Transverse colon (tissue), 4 donors: ENCODE measurements around the gene TPPP3. TPM values are rescaled to one million over a fixed set of nuclear protein-coding genes. Genes with fewer than 3 reads are reported as not detected.

Source experiments
- DNase-seq: peaks from one replicate; pipeline ENCODE4 v3.0.0-alpha.2; 2019
- H3K27ac ChIP-seq, 4 donors: fragments of 200-600 bp; sonication (generic); 2 replicates each; pipeline ENCODE4 v1.5.1; 2016 to 2018; ENCODE audit warnings: inconsistent platforms in 4 of 4
- H3K27me3 ChIP-seq: fragments of 200-600 bp; sonication (generic); 2 replicates; pipeline ENCODE4 v1.5.1; 2017; ENCODE audit warnings: inconsistent platforms
- H3K36me3 ChIP-seq, 4 donors: fragments of 200-600 bp; sonication (generic); 2 replicates each; pipeline ENCODE4 v1.5.1; 2017 to 2019; ENCODE audit warnings: inconsistent platforms in 4 of 4
- H3K4me1 ChIP-seq, 4 donors: fragments of 200-600 bp; sonication (generic); 2 replicates each; pipeline ENCODE4 v1.5.1; 2017 to 2020; ENCODE audit warnings: inconsistent platforms in 4 of 4
- H3K4me3 ChIP-seq, 4 donors: fragments of 200-600 bp; sonication (generic); 1 replicate in 1 of 4; 2 replicates in 3 of 4; pipeline versions ENCODE4 v1.5.1 to v1.6.1; 2017 to 2019; ENCODE audit warnings: inconsistent platforms in 4 of 4
- H3K9me3 ChIP-seq, 2 donors: fragments of 200-600 bp; sonication (generic); 2 replicates each; pipeline ENCODE4 v1.5.1; 2017 to 2019; ENCODE audit warnings: inconsistent platforms in 2 of 2
- EP300 ChIP-seq: sonication (generic); formaldehyde crosslinking; IDR thresholded peaks from one replicate; pipeline ENCODE4 v1.6.1; 2017; ENCODE audit warnings: antibody characterized with exemption, low read depth
- POLR2A ChIP-seq: fragments of 450-650 bp; IDR thresholded peaks from one replicate; pipeline ENCODE4 v1.6.1; 2016; ENCODE audit warnings: antibody characterized with exemption, mild to moderate bottlenecking, moderate library complexity
- POLR2AphosphoS5 ChIP-seq, 3 donors: sonication (generic); formaldehyde crosslinking; IDR thresholded peaks; one replicate each; pipeline ENCODE4 v1.6.1; 2016; ENCODE audit warnings: antibody characterized with exemption in 3 of 3
- WGBS, 2 donors: methylation state at CpG; one replicate each; pipeline ENCODE4 v1.1.5; 2018; ENCODE audit warnings: low coverage in 1 of 2; 5-methylcytosine and 5-hydroxymethylcytosine counted together
- in situ Hi-C, 4 donors: fragments of 200-750 bp; cut with MboI; loops; one replicate each; pipeline versions ENCODE4 v1.15.0 to v1.15.1; 2017; ENCODE audit warnings: low sequenced_read_pairs in 3 of 4, low pct_ligation_motif_present in 1 of 4, low pct_unique_long_range_greater_than_20kb in 1 of 4
- intact Hi-C: fragments of 100-400 bp; cut with DNase I; formaldehyde crosslinking; loops from one replicate; pipeline ENCODE4 v1.15.1; 2023; ENCODE audit warnings: low total_unique reads
- total RNA-seq, 4 donors: library from RNA; depleted of rRNA; stranded (reverse); fragments of >200 nt; gene quantifications; one replicate each; pipeline ENCODE4 v1.1.0, GENCODE V29; 2016
- TF ChIP-seq, protein P1 (sequence below), 5 experiments: fragments of 200-600 bp in 3 of 5; fragments of 450-650 bp in 2 of 5; sonication (generic) in 3 of 5; IDR thresholded peaks; 1 replicate in 2 of 5; 2 replicates in 3 of 5; pipeline ENCODE4 v1.5.1; 2016 to 2017; ENCODE audit warnings: antibody characterized with exemption in 5 of 5, inconsistent platforms in 3 of 5, mild to moderate bottlenecking in 2 of 5, moderate library complexity in 1 of 5

Gene TPPP3
- total RNA-seq, 4 donors from 2014 or later, result 3.5 to 20.9 (median 5.7) TPM; not detected in 1

DNA sequence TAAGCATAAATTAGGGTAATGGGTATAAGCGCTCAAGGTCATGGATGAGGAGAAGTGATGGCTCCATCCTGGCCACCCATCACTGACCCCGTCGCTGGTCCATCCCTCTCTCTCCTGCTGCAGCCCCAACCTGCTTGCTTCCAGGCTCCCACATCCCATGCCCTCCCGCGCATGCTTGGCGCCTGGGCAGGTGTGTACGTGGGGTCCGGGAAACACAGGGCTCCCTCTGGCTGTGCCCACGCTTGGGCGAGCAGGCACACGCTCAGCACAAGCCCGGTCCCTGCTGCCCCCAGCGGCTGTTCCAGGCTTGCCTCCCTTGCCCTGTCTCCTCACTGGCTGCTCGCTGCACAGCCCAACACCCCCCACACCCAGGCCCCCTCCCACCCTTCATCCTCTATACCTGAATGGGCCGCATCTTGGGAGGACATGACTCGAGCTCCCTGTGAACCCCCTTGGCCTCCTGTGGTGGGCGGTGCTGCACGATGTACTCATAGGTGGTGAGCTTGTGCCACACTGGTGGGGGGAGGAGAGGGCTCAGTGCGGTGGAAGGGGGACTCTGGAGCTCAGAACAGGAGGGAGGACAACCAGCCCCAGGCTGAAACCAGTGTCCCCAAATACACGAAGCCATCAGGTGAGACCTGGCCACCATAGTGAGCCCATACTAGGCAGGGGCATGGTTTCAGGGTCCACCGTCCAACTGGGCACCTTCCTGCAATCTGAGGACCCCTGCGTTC is 4.7 kb upstream of the TPPP3 start:
- no peaks in the 10 kb centered on the region for H3K27me3 ChIP-seq
- intact Hi-C loops, result loop anchor here (5.0 kb wide), 1 partner anchor 116 kb away; no protein-coding TSS in a partner anchor
- peak overlapping the region in 1 of 4 donors; percentile 77 for H3K27ac ChIP-seq
- H3K9me3 ChIP-seq, result no peaks in the 10 kb centered on the region
- no peak overlapping the region for H3K4me3 ChIP-seq
- H3K4me1 ChIP-seq, result peaks cover 26 to 52% (median 40%) of the 10 kb centered on the region in 4 donors
- WGBS, 2 donors, result 80 to 88% methylated on average over 3 to 20 of the region's 22 CpGs
- in situ Hi-C loops, result loop anchor here in 2 of 4 donors (25.0 kb wide), 2 partner anchors 111 to 436 kb away; partner anchors contain the start of genes CES3 (in 1 of the 2) and PLEKHG4 (in 1 of the 2)
- no peak for TF ChIP-seq POLR2A
- DNase-seq, result no peak
- H3K36me3 ChIP-seq, result no peaks in the 10 kb centered on the region

DNA sequence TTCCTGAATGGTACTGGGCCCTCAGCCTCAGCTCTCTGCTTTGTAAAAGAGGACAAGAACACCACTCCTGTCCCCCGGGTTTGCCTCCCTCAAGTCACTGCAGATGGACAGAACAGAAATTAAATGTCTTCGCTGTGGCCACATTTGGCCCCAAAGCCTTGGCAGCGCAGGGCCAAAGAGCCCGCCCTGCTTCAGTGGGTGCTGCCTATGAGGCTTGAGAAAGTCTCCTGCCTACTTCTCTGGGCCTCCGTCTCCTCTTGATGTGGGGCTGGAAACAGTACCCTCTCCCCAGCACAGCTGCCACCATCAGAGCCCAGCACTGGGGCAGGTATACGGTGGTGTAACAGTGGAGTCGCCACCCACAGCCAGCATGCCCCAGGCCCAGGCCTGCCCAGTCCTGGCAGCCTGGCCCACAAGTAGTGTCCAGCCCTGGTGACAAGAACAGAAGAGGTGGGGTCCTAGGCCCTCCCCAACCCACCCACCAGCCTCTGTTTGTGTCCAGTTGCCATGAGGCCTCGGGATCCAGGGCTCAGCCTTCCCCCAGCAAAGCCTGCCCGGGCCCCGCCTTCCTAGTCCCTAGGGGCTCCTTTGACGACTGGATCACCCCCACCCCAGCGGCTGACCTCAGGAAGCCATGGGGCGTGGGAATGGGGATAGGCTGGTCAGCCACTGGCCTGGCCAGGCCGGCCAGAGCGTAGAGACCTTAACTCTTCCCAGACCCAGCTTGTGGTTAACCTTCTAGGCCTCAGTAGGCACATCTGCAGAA is 3.9 kb upstream of the TPPP3 start:
- Histone ChIP-seq H3K9me3 (no peaks in the 10 kb centered on the region), H3K4me1 (peaks cover 31 to 60% (median 44%) of the 10 kb centered on the region in 4 donors), H3K4me3 (no peak overlapping the region), H3K36me3 (no peaks in the 10 kb centered on the region), H3K27ac (peak overlapping the region; percentile 52 to 85 (median 76)), H3K27me3 (no peaks in the 10 kb centered on the region)
- intact Hi-C loops (loop anchor here (5.0 kb wide), 1 partner anchor 115 kb away; no protein-coding TSS in a partner anchor), in situ Hi-C loops (loop anchor here in 2 of 4 donors (25.0 kb wide), 2 partner anchors 110 to 435 kb away; partner anchors contain the start of genes CES3 (in 1 of the 2) and PLEKHG4 (in 1 of the 2))
- DNase-seq, result no peak
- no peak for TF ChIP-seq POLR2AphosphoS5 (IDR thresholded peaks at IDR 0.05)
- TF ChIP-seq POLR2A, result no peak
- TF ChIP-seq EP300, result no peak
- TF ChIP-seq, protein P1, sequence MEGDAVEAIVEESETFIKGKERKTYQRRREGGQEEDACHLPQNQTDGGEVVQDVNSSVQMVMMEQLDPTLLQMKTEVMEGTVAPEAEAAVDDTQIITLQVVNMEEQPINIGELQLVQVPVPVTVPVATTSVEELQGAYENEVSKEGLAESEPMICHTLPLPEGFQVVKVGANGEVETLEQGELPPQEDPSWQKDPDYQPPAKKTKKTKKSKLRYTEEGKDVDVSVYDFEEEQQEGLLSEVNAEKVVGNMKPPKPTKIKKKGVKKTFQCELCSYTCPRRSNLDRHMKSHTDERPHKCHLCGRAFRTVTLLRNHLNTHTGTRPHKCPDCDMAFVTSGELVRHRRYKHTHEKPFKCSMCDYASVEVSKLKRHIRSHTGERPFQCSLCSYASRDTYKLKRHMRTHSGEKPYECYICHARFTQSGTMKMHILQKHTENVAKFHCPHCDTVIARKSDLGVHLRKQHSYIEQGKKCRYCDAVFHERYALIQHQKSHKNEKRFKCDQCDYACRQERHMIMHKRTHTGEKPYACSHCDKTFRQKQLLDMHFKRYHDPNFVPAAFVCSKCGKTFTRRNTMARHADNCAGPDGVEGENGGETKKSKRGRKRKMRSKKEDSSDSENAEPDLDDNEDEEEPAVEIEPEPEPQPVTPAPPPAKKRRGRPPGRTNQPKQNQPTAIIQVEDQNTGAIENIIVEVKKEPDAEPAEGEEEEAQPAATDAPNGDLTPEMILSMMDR (IDR thresholded peaks at IDR 0.05), result no peak
- 60 to 77% methylated on average over 1 to 10 of the region's 15 CpGs for WGBS, 2 donors

DNA sequence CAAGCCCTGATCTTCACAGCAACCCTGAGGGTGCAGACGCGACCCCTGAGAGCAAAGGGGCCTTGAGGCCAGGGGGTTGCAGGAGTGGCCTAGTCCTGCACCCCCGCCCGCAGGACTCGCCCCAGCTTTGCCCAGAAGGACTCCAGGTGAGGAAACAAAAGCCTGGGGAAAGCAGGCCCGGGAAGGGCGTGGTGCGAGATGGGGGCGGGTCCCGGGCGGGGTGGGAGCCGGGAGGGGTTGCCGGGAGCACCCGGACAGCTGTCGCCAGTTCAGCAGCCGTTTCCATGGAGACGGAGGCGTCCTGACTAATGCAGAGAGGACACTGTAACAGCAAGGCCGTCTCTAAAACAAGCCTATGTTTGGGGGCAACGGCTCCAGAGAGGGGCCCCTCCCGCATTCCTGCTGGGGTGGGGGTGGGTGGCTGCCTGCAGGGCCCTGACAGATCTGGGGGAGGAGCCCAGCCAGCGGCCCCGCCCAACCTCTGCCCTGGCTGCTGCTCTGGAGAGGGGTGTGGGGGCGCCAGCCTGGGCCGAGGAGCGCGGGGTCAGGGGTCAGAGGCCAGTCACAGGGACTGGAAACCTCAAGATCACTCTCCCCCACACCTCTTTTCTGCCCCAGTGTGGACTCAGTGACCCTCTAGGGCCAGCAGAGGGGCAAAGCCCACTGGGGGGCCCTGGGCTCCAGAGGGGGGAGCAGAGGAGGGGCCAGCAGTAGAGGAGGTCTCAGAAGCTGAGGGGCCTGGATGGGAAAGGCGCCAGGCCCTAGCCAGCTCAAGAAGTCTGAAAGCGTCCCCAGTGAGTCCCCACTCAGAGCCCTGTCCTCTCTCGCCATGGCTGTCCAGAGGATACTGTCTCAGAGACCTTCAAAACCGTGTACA is 3.1 kb upstream of the TPPP3 start:
- Histone ChIP-seq H3K4me3 (no peak overlapping the region), H3K27ac (peak overlapping the region; percentile 52 to 85 (median 76)), H3K4me1 (peaks cover 37 to 67% (median 49%) of the 10 kb centered on the region in 4 donors), H3K9me3 (no peaks in the 10 kb centered on the region), H3K36me3 (no peaks in the 10 kb centered on the region), H3K27me3 (no peaks in the 10 kb centered on the region)
- peak; percentile 92 for DNase-seq
- intact Hi-C loops, result loop anchor here (5.0 kb wide), 1 partner anchor 114 kb away; no protein-coding TSS in a partner anchor
- TF ChIP-seq EP300, result peak; percentile 87
- TF ChIP-seq, protein P1 (IDR thresholded peaks at IDR 0.05), result no peak
- TF ChIP-seq POLR2AphosphoS5 (IDR thresholded peaks at IDR 0.05), result peak; percentile 49 to 64 (median 49)
- TF ChIP-seq POLR2A, result peak; percentile 55
- in situ Hi-C loops, result loop anchor here in 2 of 4 donors (25.0 kb wide), 2 partner anchors 109 to 434 kb away; partner anchors contain the start of genes CES3 (in 1 of the 2) and PLEKHG4 (in 1 of the 2)
- WGBS, 2 donors, result 23% methylated on average over 25 of the region's 31 CpGs; no CpG with 5 or more reads in 1 of the 2 donors
